Natural killer cell (primary cell): Measurements from ENCODE around the gene SCAP. TPM values are rescaled to one million over a fixed set of nuclear protein-coding genes. Genes with fewer than 3 reads are reported as not detected.
A peak's percentile ranks its signal among the peaks of the same experiment; 100 is the strongest.

Experiments used
- ATAC-seq, 3 donors: fragments of 150-1000 bp in 2 of 3; fragments of 200-7000 bp in 1 of 3; cut with Tn5 transposase; 1 replicate in 1 of 3; 2 replicates in 2 of 3; pipeline ENCODE4 v1.10.0; 2021; ENCODE audit warnings: mild to moderate bottlenecking in 2 of 3, moderate library complexity in 2 of 3
- DNase-seq, 2 donors: peaks; one replicate each; pipeline versions ENCODE4 v3.0.0 to v3.0.0-alpha.2; 2013 to 2021; ENCODE audit warnings: mixed read lengths in 1 of 2
- H3K27ac ChIP-seq: one replicate; pipeline ENCODE4 v1.5.1; 2013; ENCODE audit warnings: mild to moderate bottlenecking, low read length
- H3K27me3 ChIP-seq: one replicate; pipeline ENCODE4 v1.6.1; 2013; ENCODE audit warnings: low read length; ENCODE audit not compliant: control insufficient read depth, insufficient read depth
- H3K36me3 ChIP-seq: one replicate; pipeline ENCODE4 v1.6.1; 2013; ENCODE audit warnings: low read length; ENCODE audit not compliant: control insufficient read depth, insufficient read depth
- H3K4me1 ChIP-seq: one replicate; pipeline ENCODE4 v1.6.1; 2013; ENCODE audit warnings: low read length; ENCODE audit not compliant: control insufficient read depth, insufficient read depth
- H3K4me3 ChIP-seq: one replicate; pipeline ENCODE4 v1.5.1; 2013; ENCODE audit warnings: low read length
- H3K9me3 ChIP-seq: one replicate; pipeline ENCODE4 v1.6.1; 2013; ENCODE audit warnings: low read length; ENCODE audit not compliant: control insufficient read depth, insufficient read depth
- H3K27ac Mint-ChIP-seq, 2 donors: one replicate each; pipeline ENCODE4 v1.8.0; 2022; ENCODE audit warnings: mild to moderate bottlenecking in 2 of 2, mixed read lengths in 2 of 2, moderate library complexity in 1 of 2
- H3K27me3 Mint-ChIP-seq, 2 donors: one replicate each; pipeline ENCODE4 v1.8.0; 2022; ENCODE audit warnings: low read depth in 2 of 2, mixed read lengths in 2 of 2
- H3K36me3 Mint-ChIP-seq: one replicate; pipeline ENCODE4 v1.8.0; 2022; ENCODE audit warnings: mixed read lengths
- H3K4me1 Mint-ChIP-seq, 2 donors: one replicate each; pipeline ENCODE4 v1.8.0; 2022; ENCODE audit warnings: mixed read lengths in 2 of 2
- H3K4me3 Mint-ChIP-seq: one replicate; pipeline ENCODE4 v1.8.0; 2022; ENCODE audit warnings: mild to moderate bottlenecking, moderate library complexity, mixed read lengths
- H3K9me3 Mint-ChIP-seq, 2 donors: one replicate each; pipeline ENCODE4 v1.8.0; 2022; ENCODE audit warnings: mixed read lengths in 2 of 2
- CTCF ChIP-seq: fragments of 200-600 bp; IDR thresholded peaks from one replicate; pipeline ENCODE4 v1.8.0; 2022; ENCODE audit warnings: antibody characterized with exemption
- WGBS: methylation state at CpG from one replicate; pipeline ENCODE4 v1.1.7; 2013; ENCODE audit warnings: missing lambda C conversion rate; ENCODE audit not compliant: insufficient coverage; 5-methylcytosine and 5-hydroxymethylcytosine counted together
- intact Hi-C: fragments of 100-400 bp; cut with micrococcal nuclease; formaldehyde crosslinking; loops from one replicate; pipeline ENCODE4 v1.14.2; 2022
- total RNA-seq, 4 donors: library from RNA; stranded (reverse); fragments of 120-200 nt in 1 of 4; gene quantifications; one replicate each; pipeline versions ENCODE4 v1.2.3 to v1.2.4, GENCODE V29; 2013 to 2022

Gene SCAP
- total RNA-seq, 3 donors from 2014 or later (not counting 1 experiment from before 2014, with no cell fraction given) = 63.9 to 104 (median 82.7) TPM

GRCh38 chr3:47429476-47430270 lies 46.1 kb downstream of the SCAP start:
- H3K36me3 ChIP-seq = peaks cover 66% of the 10 kb centered on the region
- peaks cover 12% of the 10 kb centered on the region for H3K36me3 Mint-ChIP-seq
- H3K4me1 ChIP-seq = peaks cover 4% of the 10 kb centered on the region
- H3K27ac ChIP-seq = no peak overlapping the region
- H3K9me3 ChIP-seq = no peaks in the 10 kb centered on the region
- DNase-seq (no peak), ATAC-seq (no peak)
- no peaks in the 10 kb centered on the region for H3K9me3 Mint-ChIP-seq
- intact Hi-C loops = no loop called here
- H3K27ac Mint-ChIP-seq = no peak overlapping the region
- TF ChIP-seq CTCF = no peak
- H3K4me1 Mint-ChIP-seq = peaks cover 21 to 30% of the 10 kb centered on the region in 2 donors
- H3K27me3 Mint-ChIP-seq = no peaks in the 10 kb centered on the region
- H3K4me3 ChIP-seq = no peak overlapping the region
- 96% methylated on average over 9 of the region's 9 CpGs for WGBS
- no peaks in the 10 kb centered on the region for H3K27me3 ChIP-seq
- no peak overlapping the region for H3K4me3 Mint-ChIP-seq

GRCh38 chr3:47428662-47429061 lies 47.1 kb downstream of the SCAP start:
- H3K27me3 ChIP-seq = no peaks in the 10 kb centered on the region
- no peaks in the 10 kb centered on the region for H3K27me3 Mint-ChIP-seq
- no peak overlapping the region for H3K4me3 Mint-ChIP-seq
- no peak overlapping the region for H3K27ac ChIP-seq
- H3K27ac Mint-ChIP-seq = peak overlapping the region in 1 of 2 donors; percentile 11
- 94% methylated on average over 6 of the region's 6 CpGs for WGBS
- no peaks in the 10 kb centered on the region for H3K9me3 ChIP-seq
- DNase-seq = no peak
- ATAC-seq = no peak
- H3K4me1 ChIP-seq = peaks cover 4% of the 10 kb centered on the region
- intact Hi-C loops = no loop called here
- no peak for TF ChIP-seq CTCF
- H3K9me3 Mint-ChIP-seq = no peaks in the 10 kb centered on the region
- peaks cover 6% of the 10 kb centered on the region for H3K36me3 Mint-ChIP-seq
- no peak overlapping the region for H3K4me3 ChIP-seq
- H3K36me3 ChIP-seq = peaks cover 61% of the 10 kb centered on the region
- H3K4me1 Mint-ChIP-seq = peaks cover 21 to 26% of the 10 kb centered on the region in 2 donors

GRCh38 chr3:47427866-47428265 lies 47.9 kb downstream of the SCAP start:
- intact Hi-C loops = no loop called here
- DNase-seq (no peak), ATAC-seq (no peak)
- Mint-ChIP-seq H3K9me3 (no peaks in the 10 kb centered on the region), H3K27ac (no peak overlapping the region), H3K36me3 (peaks cover 6% of the 10 kb centered on the region), H3K4me1 (peaks cover 24 to 33% of the 10 kb centered on the region in 2 donors), H3K27me3 (no peaks in the 10 kb centered on the region), H3K4me3 (no peak overlapping the region)
- 75% methylated on average over 6 of the region's 6 CpGs for WGBS
- Histone ChIP-seq H3K4me1 (peaks cover 7% of the 10 kb centered on the region), H3K27me3 (no peaks in the 10 kb centered on the region), H3K36me3 (peaks cover 54% of the 10 kb centered on the region), H3K4me3 (no peak overlapping the region), H3K27ac (no peak overlapping the region), H3K9me3 (no peaks in the 10 kb centered on the region)
- TF ChIP-seq CTCF = no peak
